MM.1S (cell line): ENCODE data around the gene TMC1.
A peak's percentile ranks its signal among the peaks of the same experiment; 100 is the strongest.
"Not testable (repeated sequence)": the region's sequence is repeated elsewhere in the genome, so short reads cannot be mapped to it uniquely, and the experiment has no call there.

ENCODE experiments used
- DNase-seq: peaks from one replicate; pipeline ENCODE4 v3.0.0-alpha.2; 2015
- H2AFZ ChIP-seq: fragments of 300-600 bp; sonication (generic); 2 replicates; pipeline ENCODE4 v1.6.0; 2016; ENCODE audit warnings: antibody characterized with exemption, low read length
- H3F3A ChIP-seq: fragments of 300-600 bp; sonication (generic); 2 replicates; pipeline ENCODE4 v1.6.1; 2016; ENCODE audit warnings: mild to moderate bottlenecking, antibody characterized with exemption, low read length, moderate library complexity, mixed read lengths; ENCODE audit not compliant: insufficient read depth
- H3K27ac ChIP-seq: fragments of 300-600 bp; sonication (generic); 2 replicates; pipeline ENCODE4 v1.5.1; 2016; ENCODE audit warnings: mild to moderate bottlenecking, low read length
- H3K27me3 ChIP-seq: fragments of 300-600 bp; sonication (generic); replicated peaks from 2 replicates; pipeline ENCODE4 v1.6.0; 2016; ENCODE audit warnings: low read length; ENCODE audit not compliant: insufficient read depth
- H3K36me3 ChIP-seq: fragments of 300-600 bp; sonication (generic); replicated peaks from 2 replicates; pipeline ENCODE4 v1.6.1; 2016; ENCODE audit warnings: mild to moderate bottlenecking, low read length, mixed read lengths; ENCODE audit not compliant: insufficient read depth
- H3K4me1 ChIP-seq: fragments of 300-600 bp; sonication (generic); 2 replicates; pipeline ENCODE4 v1.6.1; 2016; ENCODE audit warnings: low read length, mixed read lengths
- H3K4me2 ChIP-seq: fragments of 300-600 bp; sonication (generic); 2 replicates; pipeline ENCODE4 v1.6.0; 2016; ENCODE audit warnings: low read depth, low read length
- H3K4me3 ChIP-seq: fragments of 300-600 bp; sonication (generic); 2 replicates; pipeline ENCODE4 v1.5.1; 2016; ENCODE audit warnings: low read length, mixed read lengths
- H3K79me2 ChIP-seq: fragments of 300-600 bp; sonication (generic); 2 replicates; pipeline ENCODE4 v1.6.1; 2016; ENCODE audit warnings: mixed run types, low read length, mixed read lengths
- H3K9ac ChIP-seq: fragments of 300-600 bp; sonication (generic); 2 replicates; pipeline ENCODE4 v1.6.1; 2016; ENCODE audit warnings: low read length, mixed read lengths
- H3K9me2 ChIP-seq: fragments of 300-600 bp; sonication (generic); replicated peaks from 2 replicates; pipeline ENCODE4 v1.6.1; 2016; ENCODE audit warnings: mild to moderate bottlenecking, low read length, mixed read lengths; ENCODE audit not compliant: insufficient read depth
- H3K9me3 ChIP-seq: fragments of 300-600 bp; sonication (generic); replicated peaks from 2 replicates; pipeline ENCODE4 v1.6.1; 2016; ENCODE audit warnings: mild to moderate bottlenecking, low read length, mixed read lengths; ENCODE audit not compliant: insufficient read depth
- H4K20me1 ChIP-seq: fragments of 300-600 bp; sonication (generic); 2 replicates; pipeline ENCODE4 v1.6.1; 2016; ENCODE audit warnings: mild to moderate bottlenecking, low read length, moderate library complexity, mixed read lengths; ENCODE audit not compliant: insufficient read depth
- EZH2 ChIP-seq: fragments of 300-600 bp; sonication (generic); optimal IDR thresholded peaks from 2 replicates; pipeline ENCODE3; 2017; ENCODE audit warnings: low read depth, mild to moderate bottlenecking, antibody characterized with exemption, low read length, mixed read lengths
- EZH2phosphoT487 ChIP-seq: fragments of 300-600 bp; sonication (generic); IDR thresholded peaks from 2 replicates; pipeline ENCODE4 v1.6.1; 2018; ENCODE audit warnings: antibody characterized with exemption, low read length
- TF ChIP-seq, protein P1 (sequence below): fragments of 300-600 bp; sonication (generic); IDR thresholded peaks from 2 replicates; pipeline ENCODE4 v1.5.1; 2016; ENCODE audit warnings: antibody characterized with exemption, low read length, mixed read lengths

Gene TMC1

DNA sequence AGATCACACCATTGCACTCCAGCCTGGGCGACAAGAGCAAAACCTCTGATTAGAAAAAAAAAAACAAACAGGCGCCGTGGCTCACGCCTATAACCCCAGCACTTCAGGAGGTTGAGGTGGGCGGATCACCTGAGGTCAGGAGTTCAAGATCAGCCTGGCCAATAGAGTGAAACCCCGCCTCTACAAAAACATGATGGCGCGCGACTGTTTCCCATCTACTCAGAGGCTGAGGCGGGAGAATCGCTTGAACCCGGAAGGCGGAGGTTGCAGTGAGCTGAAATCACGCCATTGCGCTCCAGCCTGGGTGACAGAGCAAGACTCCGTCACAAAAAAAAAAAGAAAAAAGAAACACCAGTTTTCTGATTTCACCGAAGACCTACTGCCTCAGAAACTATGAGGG lies at the start of gene TMC1:
Gene TMC1, plus strand, starts transcription at position 193 of the 400 bp plus-strand sequence. CDS start 127,041 bp downstream, outside the sequence.
- not testable (repeated sequence) for H3K9ac ChIP-seq, H3K9me2 ChIP-seq, H3K27ac ChIP-seq, DNase-seq, H4K20me1 ChIP-seq, H3K4me2 ChIP-seq, H3K9me3 ChIP-seq, H2AFZ ChIP-seq, H3K36me3 ChIP-seq, H3K4me3 ChIP-seq, H3K79me2 ChIP-seq, H3K27me3 ChIP-seq, H3F3A ChIP-seq, H3K4me1 ChIP-seq

DNA sequence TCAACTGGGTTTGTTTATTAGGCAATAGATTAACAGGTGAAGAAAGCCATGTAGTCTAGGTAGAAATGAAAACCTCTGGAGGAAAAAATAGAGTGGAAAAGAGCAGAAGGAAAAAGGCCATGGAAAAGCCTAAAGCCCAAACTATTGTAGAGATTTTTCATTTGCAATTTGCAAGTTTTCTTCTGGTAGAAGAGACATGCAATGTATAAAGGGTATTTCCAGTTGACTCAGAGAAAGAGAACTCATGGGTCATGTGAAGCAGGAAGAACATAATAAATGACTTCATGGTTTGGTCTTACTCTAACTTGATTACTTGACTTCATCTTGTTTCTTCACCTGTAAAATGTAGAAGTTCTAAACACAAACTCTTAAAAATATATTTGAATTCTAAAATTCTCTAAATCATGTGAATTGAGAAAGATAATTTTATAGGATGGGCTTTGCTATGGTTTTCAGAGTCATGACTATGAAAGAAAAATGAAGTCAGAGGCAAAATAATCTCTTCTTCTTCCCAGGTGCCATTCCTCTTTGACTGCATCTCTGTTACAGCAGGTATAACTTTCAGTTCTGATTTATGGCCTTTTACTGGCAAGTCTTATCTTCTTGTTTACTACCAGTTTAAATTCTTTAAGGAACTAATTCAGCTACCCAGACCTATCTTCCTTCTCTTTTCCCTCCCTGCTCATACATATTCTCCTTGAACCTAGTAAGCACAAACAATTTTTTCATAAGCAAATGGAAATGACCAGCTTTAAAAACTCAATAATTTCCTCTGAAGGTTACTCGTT lies 47.7 kb upstream of the TMC1 start:
- H2AFZ ChIP-seq, result 0 out of 2 replicates have a peak overlapping the region, but pooled peaks have one; percentile 1
- DNase-seq, result peak; percentile 10

DNA sequence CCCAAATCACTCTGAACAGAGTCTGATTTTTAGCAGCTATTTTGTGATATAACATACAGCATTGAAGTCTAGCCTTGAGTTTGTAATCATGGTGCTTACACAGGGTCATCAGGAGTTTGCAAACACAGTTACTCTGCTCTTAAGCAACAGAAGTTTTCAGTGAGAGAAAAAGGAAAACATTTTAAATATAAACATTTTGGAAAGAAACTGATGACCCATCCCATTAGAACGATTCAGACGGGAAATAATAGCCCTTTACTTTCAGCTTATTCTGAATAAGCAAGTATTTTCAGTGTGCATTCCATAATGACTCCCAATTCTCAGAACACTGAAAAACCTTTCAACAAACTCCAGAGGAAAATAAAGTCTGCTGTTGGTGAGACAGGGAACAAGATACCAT lies 46.7 kb upstream of the TMC1 start:
- DNase-seq, result no peak
- Histone ChIP-seq H3K9ac (no peak overlapping the region), H2AFZ (no peak overlapping the region), H3K4me2 (no peak overlapping the region), H3K9me2 (no peaks in the 10 kb centered on the region), H3K9me3 (no peaks in the 10 kb centered on the region), H3K27ac (no peak overlapping the region), H3K36me3 (no peaks in the 10 kb centered on the region), H3F3A (no peaks in the 10 kb centered on the region; the same call in 1 of the 2 replicates), H3K27me3 (no peaks in the 10 kb centered on the region), H3K4me3 (no peak overlapping the region), H3K79me2 (no peaks in the 10 kb centered on the region), H4K20me1 (no peaks in the 10 kb centered on the region), H3K4me1 (peaks cover 10% of the 10 kb centered on the region)
- TF ChIP-seq, protein P1, sequence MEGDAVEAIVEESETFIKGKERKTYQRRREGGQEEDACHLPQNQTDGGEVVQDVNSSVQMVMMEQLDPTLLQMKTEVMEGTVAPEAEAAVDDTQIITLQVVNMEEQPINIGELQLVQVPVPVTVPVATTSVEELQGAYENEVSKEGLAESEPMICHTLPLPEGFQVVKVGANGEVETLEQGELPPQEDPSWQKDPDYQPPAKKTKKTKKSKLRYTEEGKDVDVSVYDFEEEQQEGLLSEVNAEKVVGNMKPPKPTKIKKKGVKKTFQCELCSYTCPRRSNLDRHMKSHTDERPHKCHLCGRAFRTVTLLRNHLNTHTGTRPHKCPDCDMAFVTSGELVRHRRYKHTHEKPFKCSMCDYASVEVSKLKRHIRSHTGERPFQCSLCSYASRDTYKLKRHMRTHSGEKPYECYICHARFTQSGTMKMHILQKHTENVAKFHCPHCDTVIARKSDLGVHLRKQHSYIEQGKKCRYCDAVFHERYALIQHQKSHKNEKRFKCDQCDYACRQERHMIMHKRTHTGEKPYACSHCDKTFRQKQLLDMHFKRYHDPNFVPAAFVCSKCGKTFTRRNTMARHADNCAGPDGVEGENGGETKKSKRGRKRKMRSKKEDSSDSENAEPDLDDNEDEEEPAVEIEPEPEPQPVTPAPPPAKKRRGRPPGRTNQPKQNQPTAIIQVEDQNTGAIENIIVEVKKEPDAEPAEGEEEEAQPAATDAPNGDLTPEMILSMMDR, result no peak
- TF ChIP-seq EZH2phosphoT487, result no peak
- TF ChIP-seq EZH2, result no peak

More for the DNA sequence above, 47.7 kb upstream of the TMC1 start:
- TF ChIP-seq EZH2phosphoT487, result no peak
- TF ChIP-seq, protein P1, result no peak
- TF ChIP-seq EZH2, result no peak
- no peaks in the 10 kb centered on the region for H4K20me1 ChIP-seq
- no peaks in the 10 kb centered on the region; the same call in 1 of the 2 replicates for H3F3A ChIP-seq
- no peaks in the 10 kb centered on the region for H3K79me2 ChIP-seq
- no peaks in the 10 kb centered on the region for H3K9me2 ChIP-seq
- H3K36me3 ChIP-seq, result no peaks in the 10 kb centered on the region
- no peak overlapping the region for H3K4me3 ChIP-seq
- H3K9me3 ChIP-seq, result no peaks in the 10 kb centered on the region
- H3K4me1 ChIP-seq, result peaks cover 10% of the 10 kb centered on the region
- H3K27ac ChIP-seq, result peak overlapping the region; percentile 30; the same call in 1 of the 2 replicates
- peak overlapping the region; percentile 14; the same call in 1 of the 2 replicates for H3K4me2 ChIP-seq
- no peak overlapping the region for H3K9ac ChIP-seq
- no peaks in the 10 kb centered on the region for H3K27me3 ChIP-seq

DNA sequence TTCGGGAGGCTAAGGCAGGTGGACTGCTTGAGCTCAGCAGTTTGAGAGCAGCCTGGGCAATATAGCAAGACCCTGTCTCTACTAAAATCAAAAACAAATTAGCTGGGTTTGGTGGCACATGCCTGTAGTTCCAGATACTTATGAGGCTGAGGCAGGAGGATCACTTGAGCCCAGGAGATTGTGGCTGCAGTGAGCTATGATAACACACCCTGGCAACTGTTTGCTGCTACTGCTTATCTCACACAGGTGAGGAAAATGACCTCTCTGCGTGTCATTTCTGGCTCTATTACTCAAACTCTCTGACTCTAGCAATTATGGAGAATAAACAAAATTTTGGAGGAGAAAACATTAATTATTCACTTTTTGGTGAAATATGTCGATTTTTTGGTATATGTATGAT lies 45.3 kb upstream of the TMC1 start:
- no peak overlapping the region for H3K9ac ChIP-seq
- no peaks in the 10 kb centered on the region for H3K79me2 ChIP-seq
- H3K36me3 ChIP-seq, result no peaks in the 10 kb centered on the region
- H3K4me2 ChIP-seq, result no peak overlapping the region
- H3F3A ChIP-seq, result no peaks in the 10 kb centered on the region; the same call in 1 of the 2 replicates
- no peaks in the 10 kb centered on the region for H3K9me3 ChIP-seq
- no peaks in the 10 kb centered on the region for H3K27me3 ChIP-seq
- DNase-seq, result no peak
- H4K20me1 ChIP-seq, result no peaks in the 10 kb centered on the region
- no peak overlapping the region for H2AFZ ChIP-seq
- peaks cover 10% of the 10 kb centered on the region for H3K4me1 ChIP-seq
- H3K4me3 ChIP-seq, result no peak overlapping the region
- H3K27ac ChIP-seq, result no peak overlapping the region
- TF ChIP-seq EZH2, result no peak
- TF ChIP-seq, protein P1, result no peak
- TF ChIP-seq EZH2phosphoT487, result no peak
- H3K9me2 ChIP-seq, result no peaks in the 10 kb centered on the region
